ENCODE data around the gene PHC2. TPM values are rescaled to one million over a fixed set of nuclear protein-coding genes. Genes with fewer than 3 reads are reported as not detected.

PHC2 gene
- total and polyA plus RNA-seq, 8 donors: 70.8 to 140 (median 109) TPM

- intact Hi-C loops (cut with DNase I; ENCODE audit: low total_unique reads): no loop called here
- TF ChIP-seq POLR2A (IDR thresholded peaks at IDR 0.05) (no peak), EP300 (IDR thresholded peaks at IDR 0.05) (no peak), POLR2AphosphoS5 (IDR thresholded peaks at IDR 0.05) (peak in 1 of 3 donors; percentile 37)
- H3K4me1 ChIP-seq: peaks cover 39 to 69% (median 62%) of the 10 kb centered on the region in 4 donors
- peaks cover 0 to 8% (median 3%) of the 10 kb centered on the region in 4 donors for H3K36me3 ChIP-seq
- 23 to 33% (median 27%) methylated on average over 2 of the region's 2 CpGs for WGBS, 5 donors
- H3K4me3 ChIP-seq: peak overlapping the region; percentile 81 to 97 (median 92)
- no peak for DNase-seq
- H3K27ac ChIP-seq: peak overlapping the region; percentile 97 to 100 (median 99)
- no peaks in the 10 kb centered on the region for H3K27me3 ChIP-seq
- no peaks in the 10 kb centered on the region for H3K9me3 ChIP-seq
Observed at GRCh38 chr1:33348194-33348593, 82.7 kb downstream of the PHC2 start.

GRCh38 chr1:33347650-33347992 is 83.3 kb downstream of the PHC2 start:
- intact Hi-C loops (cut with DNase I; ENCODE audit: low total_unique reads): no loop called here
- no peak for TF ChIP-seq CTCF (IDR thresholded peaks at IDR 0.05)
- peak in 2 of 3 donors; percentile 18 to 48 for TF ChIP-seq POLR2AphosphoS5 (IDR thresholded peaks at IDR 0.05)
- H3K9me3 ChIP-seq: no peaks in the 10 kb centered on the region
- peaks cover 45 to 74% (median 68%) of the 10 kb centered on the region in 4 donors for H3K4me1 ChIP-seq
- peaks cover 0 to 14% (median 3%) of the 10 kb centered on the region in 4 donors for H3K36me3 ChIP-seq
- WGBS, 5 donors: 8 to 25% (median 17%) methylated on average over 5 of the region's 5 CpGs
- H3K27me3 ChIP-seq: no peaks in the 10 kb centered on the region
- DNase-seq: peak in 1 of 2 donors; percentile 81
- H3K27ac ChIP-seq: peak overlapping the region; percentile 74 to 100 (median 99)
- peak overlapping the region; percentile 81 to 97 (median 92) for H3K4me3 ChIP-seq

GRCh38 chr1:33346927-33347649 is 83.8 kb downstream of the PHC2 start:
- H3K27me3 ChIP-seq: no peaks in the 10 kb centered on the region
- peak overlapping the region; percentile 81 to 97 (median 92) for H3K4me3 ChIP-seq
- H3K27ac ChIP-seq: peak overlapping the region; percentile 79 to 100 (median 99)
- H3K9me3 ChIP-seq: no peaks in the 10 kb centered on the region
- TF ChIP-seq EP300 (IDR thresholded peaks at IDR 0.05) (no peak), POLR2A (IDR thresholded peaks at IDR 0.05) (peak in 2 of 4 donors; percentile 9 to 31), POLR2AphosphoS5 (IDR thresholded peaks at IDR 0.05) (peak; percentile 71 to 95 (median 93)), CTCF (IDR thresholded peaks at IDR 0.05) (no peak)
- intact Hi-C loops (cut with DNase I; ENCODE audit: low total_unique reads): no loop called here
- peak; percentile 50 to 75 for DNase-seq
- peaks cover 50 to 80% (median 73%) of the 10 kb centered on the region in 4 donors for H3K4me1 ChIP-seq
- H3K36me3 ChIP-seq: peaks cover 0 to 16% (median 3%) of the 10 kb centered on the region in 4 donors
- WGBS, 5 donors: 3 to 21% (median 19%) methylated on average over 2 of the region's 2 CpGs

GRCh38 chr1:33346533-33346926 is 84.4 kb downstream of the PHC2 start:
- peaks cover 56 to 85% (median 79%) of the 10 kb centered on the region in 4 donors for H3K4me1 ChIP-seq
- no peaks in the 10 kb centered on the region for H3K9me3 ChIP-seq
- WGBS, 5 donors: 33 to 59% (median 47%) methylated on average over 3 of the region's 3 CpGs
- intact Hi-C loops (cut with DNase I; ENCODE audit: low total_unique reads): no loop called here
- DNase-seq: no peak
- H3K36me3 ChIP-seq: peaks cover 0 to 20% (median 5%) of the 10 kb centered on the region in 4 donors
- peak overlapping the region; percentile 81 to 97 (median 92) for H3K4me3 ChIP-seq
- TF ChIP-seq POLR2AphosphoS5 (IDR thresholded peaks at IDR 0.05) (no peak), EP300 (IDR thresholded peaks at IDR 0.05) (no peak), POLR2A (IDR thresholded peaks at IDR 0.05) (no peak), CTCF (IDR thresholded peaks at IDR 0.05) (no peak)
- peak overlapping the region; percentile 79 to 100 (median 99) for H3K27ac ChIP-seq
- H3K27me3 ChIP-seq: no peaks in the 10 kb centered on the region
